K562 (cell line): ENCODE measurements around the gene TRIAP1. TPM values are rescaled to one million over a fixed set of nuclear protein-coding genes. Genes with fewer than 3 reads are reported as not detected.
A peak's percentile ranks its signal among the peaks of the same experiment; 100 is the strongest.

Experiments
- ATAC-seq: fragments of 200-7000 bp; cut with Tn5 transposase; 3 replicates; pipeline ENCODE4 v1.9.1; 2020; ENCODE audit warnings: moderate library complexity
- BruUV-seq: library from RNA; stranded (reverse); fragments of 400-500 nt; replicated peaks from 2 replicates; lab custom pipeline; 2021; lab: Mats Ljungman, UMichigan
- CTCF ChIA-PET: fragments of 300-600 bp; formaldehyde crosslinking; extraction: SDS; loops from one replicate; lab custom pipeline; 2021; ENCODE audit warnings: low intra/inter-chr PET ratio; lab: Yijun Ruan, JAX
- POLR2A ChIA-PET: fragments of 300-600, 350-650 bp; sonication (Branson Sonifier 250); formaldehyde crosslinking; extraction: SDS; loops from one replicate; lab custom pipeline; 2021; ENCODE audit warnings: antibody characterized with exemption, inconsistent platforms; lab: Yijun Ruan, JAX
- DNase-seq, 4 experiments: peaks; one replicate each; pipeline versions ENCODE4 v3.0.0 to v3.0.0-alpha.2; 2011 to 2018; ENCODE audit warnings: low spot score in 3 of 4, mixed read lengths in 3 of 4; ENCODE audit errors: extremely low read depth in 1 of 4
- FAIRE-seq: peaks from 2 replicates; lab custom pipeline; 2011; peaks lifted over from hg19 to GRCh38; lab: Jason Lieb, UNC
- H2AFZ ChIP-seq: 2 replicates; pipeline ENCODE4 v1.6.0; 2011; ENCODE audit warnings: low read depth, low read length, control low read depth, inconsistent platforms
- H3K27ac ChIP-seq: fragments of 200-600 bp; 3 replicates; pipeline ENCODE4 v1.8.0; 2011; ENCODE audit warnings: low read depth, mild to moderate bottlenecking, control low read depth, inconsistent platforms, low read length, moderate library complexity, mixed read lengths; ENCODE audit errors: extremely low read depth
- H3K27me3 ChIP-seq, 2 experiments: fragments of 300-600 bp in 1 of 2; 2 replicates in 1 of 2; 3 replicates in 1 of 2; pipeline versions ENCODE4 v1.6.0 to v1.8.0; 2011; ENCODE audit warnings: inconsistent platforms in 2 of 2, low read length in 2 of 2, mild to moderate bottlenecking in 1 of 2, mixed read lengths in 1 of 2, moderate library complexity in 1 of 2; ENCODE audit not compliant: control insufficient read depth in 2 of 2, insufficient read depth in 2 of 2
- H3K36me3 ChIP-seq: fragments of 300-600 bp; 3 replicates; pipeline ENCODE4 v1.8.0; 2011; ENCODE audit warnings: mild to moderate bottlenecking, low read length, inconsistent platforms; ENCODE audit not compliant: control insufficient read depth, insufficient read depth
- H3K4me1 ChIP-seq, 2 experiments: fragments of 200-600 bp in 1 of 2; replicated peaks in 1 of 2; 2 replicates in 1 of 2; 3 replicates in 1 of 2; pipeline versions ENCODE4 v1.5.1 to v1.8.0; 2011; ENCODE audit warnings: inconsistent platforms in 2 of 2, low read length in 2 of 2, mild to moderate bottlenecking in 1 of 2, mixed read lengths in 1 of 2, moderate library complexity in 1 of 2; ENCODE audit not compliant: control insufficient read depth in 2 of 2, insufficient read depth in 2 of 2
- H3K4me2 ChIP-seq: 2 replicates; pipeline ENCODE4 v1.6.1; 2011; ENCODE audit warnings: low read length, control low read depth, inconsistent platforms, mixed read lengths; ENCODE audit not compliant: insufficient read depth
- H3K4me3 ChIP-seq: fragments of 200-600 bp; sonication (generic), shearing (Covaris generic); 2 replicates; pipeline ENCODE4 v1.5.1; 2016; ENCODE audit warnings: control low read depth, inconsistent platforms
- H3K79me2 ChIP-seq: fragments of 200-600 bp; 3 replicates; pipeline ENCODE4 v1.8.0; 2011; ENCODE audit warnings: low read length, inconsistent platforms; ENCODE audit not compliant: control insufficient read depth, insufficient read depth
- H3K9ac ChIP-seq, 2 experiments: 2 replicates each; pipeline versions ENCODE4 v1.6.0 to v1.6.1; 2011; ENCODE audit warnings: low read depth in 2 of 2, low read length in 2 of 2, control low read depth in 1 of 2, inconsistent platforms in 1 of 2, mild to moderate bottlenecking in 1 of 2, mixed read lengths in 1 of 2; ENCODE audit not compliant: insufficient read depth in 1 of 2
- H3K9me1 ChIP-seq: one replicate; pipeline ENCODE4 v1.6.0; 2011; ENCODE audit warnings: inconsistent platforms, mild to moderate bottlenecking, low read length, moderate library complexity; ENCODE audit not compliant: control insufficient read depth, insufficient read depth
- H3K9me3 ChIP-seq: replicated peaks from 2 replicates; pipeline ENCODE4 v1.5.1; 2011; ENCODE audit warnings: low read depth, low read length, inconsistent platforms; ENCODE audit not compliant: control insufficient read depth, insufficient read depth
- H4K20me1 ChIP-seq: replicated peaks from 2 replicates; pipeline ENCODE4 v1.6.1; 2011; ENCODE audit warnings: low read length, inconsistent platforms, mixed read lengths; ENCODE audit not compliant: control insufficient read depth, insufficient read depth
- ADNP ChIP-seq: fragments of 200-800 bp; sonication (Bioruptor generic); IDR thresholded peaks from 2 replicates; pipeline ENCODE4 v1.6.1; 2016; ENCODE audit warnings: missing genetic modification characterization, missing compliant biosample characterization
- BCOR ChIP-seq: fragments of 450-650 bp; IDR thresholded peaks from 2 replicates; pipeline ENCODE4 v1.6.1; 2016
- CHD2 ChIP-seq: IDR thresholded peaks from 2 replicates; pipeline ENCODE4 v1.6.1; 2011; ENCODE audit warnings: low read depth, low read length
- COPS2 ChIP-seq: fragments of 450-650 bp; conservative IDR thresholded peaks from 2 replicates; pipeline ENCODE4 v1.6.1; 2016; ENCODE audit warnings: mild to moderate bottlenecking, moderate library complexity
- RBM25 ChIP-seq: fragments of 200-400 bp; formaldehyde crosslinking; IDR thresholded peaks from 2 replicates; pipeline ENCODE4 v1.6.1; 2018; ENCODE audit warnings: low read length, low read depth, moderate library complexity; ENCODE audit not compliant: severe bottlenecking
- ZFP36 ChIP-seq: fragments of 150-350 bp; IDR thresholded peaks from 2 replicates; pipeline ENCODE4 v1.6.1; 2018; ENCODE audit warnings: low read length, low read depth; ENCODE audit not compliant: partially characterized antibody
- WGBS: fragments of 100-300 bp; shearing (Covaris generic); methylation state at CpG from one replicate; pipeline ENCODE4 v1.1.6; 2016; ENCODE audit warnings: low coverage, mixed read lengths; ENCODE audit not compliant: insufficient coverage; ENCODE audit errors: missing lambda C conversion rate; 5-methylcytosine and 5-hydroxymethylcytosine counted together
- in situ Hi-C: fragments of 300-500 bp; cut with MboI; formaldehyde crosslinking; loops from 4 replicates; pipeline ENCODE4 v1.15.0; 2018; ENCODE audit warnings: inconsistent platforms, mixed read lengths
- intact Hi-C: fragments of 100-400 bp; cut with micrococcal nuclease; formaldehyde crosslinking; loops from 2 replicates; pipeline ENCODE4 v1.14.2; 2022
- polyA plus RNA-seq, 8 experiments: library from polyadenylated mRNA; depleted of rRNA in 4 of 8; stranded (reverse) in 5 of 8; unstranded in 3 of 8; fragments of >200 nt; fragmentation: Nextera tagmentation in 2 of 8; fragmentation: Illumina TruSeq in 1 of 8; extraction: Ambion mirVana in 2 of 8; extraction: Trizol in 1 of 8; gene quantifications; 2 replicates each; pipeline versions ENCODE4 v1.2.1 to v1.2.3, GENCODE V29; 2011 to 2014; ENCODE audit warnings: inconsistent platforms in 1 of 8, missing spikeins in 1 of 8
- total RNA-seq, 7 experiments: library from RNA; depleted of rRNA in 6 of 7; stranded (reverse); fragments of >200 nt in 6 of 7; fragmentation: Illumina TruSeq in 2 of 7; extraction: Trizol in 2 of 7; gene quantifications; 2 replicates each; pipeline versions ENCODE4 v1.2.1 to v1.2.3, GENCODE V29; 2011 to 2021; ENCODE audit warnings: low replicate concordance in 1 of 7

The TRIAP1 gene
- total and polyA plus RNA-seq, 9 of the 15 experiments (the other 6 are each of a cell fraction or from before 2014, with no cell fraction given), result 37.3 to 354 (median 65.4) TPM

GRCh38 chr12:120417917-120418580 is 28.1 kb downstream of the TRIAP1 start:
- TF ChIP-seq BCOR (peak; percentile 37; the same call in 1 of the 2 replicates), RBM25 (peak; percentile 58), ADNP (tag) (0 out of 2 replicates have a peak, but pooled peaks have one; percentile 19), ZFP36 (peak; percentile 55), COPS2 (no peak), CHD2 (no peak)
- no peak for DNase-seq
- ChIA-PET POLR2A (interaction anchor here (1.3 kb wide), 1 partner anchor 43 kb away, joined by 3 read pairs; no protein-coding TSS in a partner anchor), CTCF (no interaction called here)
- Histone ChIP-seq H3K27me3 (peaks cover 22 to 25% of the 10 kb centered on the region in 2 experiments), H4K20me1 (no peaks in the 10 kb centered on the region), H3K9ac (no peak overlapping the region), H3K4me2 (no peak overlapping the region), H2AFZ (no peak overlapping the region), H3K4me3 (no peak overlapping the region), H3K27ac (no peak overlapping the region), H3K36me3 (no peaks in the 10 kb centered on the region), H3K4me1 (peaks cover 0 to 4% of the 10 kb centered on the region in 2 experiments; a peak in 1 of 5 replicates), H3K9me1 (no peaks in the 10 kb centered on the region), H3K9me3 (no peaks in the 10 kb centered on the region), H3K79me2 (no peaks in the 10 kb centered on the region)
- ATAC-seq, result no peak
- in situ Hi-C loops, result no loop called here
- no TSS peak for BruUV-seq
- 16% methylated on average over 4 of the region's 4 CpGs for WGBS
- FAIRE-seq, result no peak
- intact Hi-C loops, result no loop called here
